Ovary (tissue), 3 donors: ENCODE results near the gene DIP2C.

Experiments
- CTCF ChIP-seq, 3 donors: fragments of 450-650 bp in 2 of 3; fragments of 200-600 bp in 1 of 3; IDR thresholded peaks; one replicate each; pipeline versions ENCODE4 v1.5.1 to v1.8.0; 2016 to 2022; ENCODE audit warnings: antibody characterized with exemption in 3 of 3, mild to moderate bottlenecking in 1 of 3
- EP300 ChIP-seq: sonication (generic); formaldehyde crosslinking; IDR thresholded peaks from one replicate; pipeline ENCODE4 v1.6.1; 2017; ENCODE audit warnings: antibody characterized with exemption
- donor health status: DM: no; HTN: no; CAD: no.

DNA sequence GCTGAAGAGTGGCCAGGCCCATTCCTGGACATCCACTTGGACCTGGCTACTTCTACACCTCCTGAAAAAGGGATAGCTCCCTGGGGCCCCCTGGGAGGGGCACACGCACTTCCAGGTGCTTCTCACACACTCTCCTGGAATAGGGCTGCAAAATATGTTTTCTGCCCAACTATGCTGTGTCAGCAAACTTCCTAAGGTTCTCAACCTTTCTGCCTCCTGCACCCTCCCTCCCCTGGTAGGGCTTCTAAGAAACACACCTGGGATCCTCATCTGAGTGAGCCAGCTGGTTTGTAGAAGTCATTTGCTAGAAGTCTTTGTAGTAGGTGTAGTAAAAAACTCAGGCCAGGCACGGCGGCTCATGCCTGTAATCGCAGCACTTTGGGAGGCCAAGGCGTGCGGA lies 417.7 kb downstream of the DIP2C start:
- TF ChIP-seq CTCF (IDR thresholded peaks at IDR 0.05) (no peak), EP300 (no peak)
